Neural progenitor cell (in vitro differentiated cells): ENCODE measurements around the gene EIF4EBP3. TPM values are rescaled to one million over a fixed set of nuclear protein-coding genes. Genes with fewer than 3 reads are reported as not detected.

Source experiments
- DNase-seq: peaks from one replicate; pipeline ENCODE4 v3.0.0-alpha.2; 2016; ENCODE audit warnings: low spot score
- H2AFZ ChIP-seq: fragments of 200-600 bp; sonication (generic); replicated peaks from 2 replicates; pipeline ENCODE4 v1.6.1; 2016; ENCODE audit warnings: antibody characterized with exemption
- H3F3A ChIP-seq: fragments of 200-600 bp; sonication (generic); 2 replicates; pipeline ENCODE4 v1.6.1; 2016; ENCODE audit warnings: antibody characterized with exemption, low read depth
- H3K27ac ChIP-seq: fragments of 200-600 bp; sonication (generic); 2 replicates; pipeline ENCODE4 v1.5.1; 2016; ENCODE audit warnings: mild to moderate bottlenecking
- H3K27me3 ChIP-seq: fragments of 200-600 bp; sonication (generic); 2 replicates; pipeline ENCODE4 v1.6.1; 2016; ENCODE audit warnings: mild to moderate bottlenecking, moderate library complexity
- H3K36me3 ChIP-seq: fragments of 200-600 bp; sonication (generic); 2 replicates; pipeline ENCODE4 v1.5.1; 2016
- H3K4me1 ChIP-seq: fragments of 200-600 bp; sonication (generic); 2 replicates; pipeline ENCODE4 v1.6.1; 2016; ENCODE audit warnings: mixed run types
- H3K4me2 ChIP-seq: fragments of 200-600 bp; sonication (generic); 2 replicates; pipeline ENCODE4 v1.6.1; 2016
- H3K4me3 ChIP-seq: fragments of 200-600 bp; sonication (generic); 2 replicates; pipeline ENCODE4 v1.5.1; 2016
- H3K79me2 ChIP-seq: fragments of 200-600 bp; sonication (generic); 2 replicates; pipeline ENCODE4 v1.6.1; 2016; ENCODE audit warnings: low read depth
- H3K9ac ChIP-seq: fragments of 200-600 bp; sonication (generic); 2 replicates; pipeline ENCODE4 v1.6.1; 2016
- H3K9me3 ChIP-seq: fragments of 200-600 bp; sonication (generic); 2 replicates; pipeline ENCODE4 v1.5.1; 2016; ENCODE audit warnings: low read depth
- H4K20me1 ChIP-seq: fragments of 200-600 bp; sonication (generic); 2 replicates; pipeline ENCODE4 v1.6.1; 2016; ENCODE audit warnings: low read depth
- H3K27ac Mint-ChIP-seq: 3 replicates; pipeline ENCODE4 v1.8.0; 2021; ENCODE audit warnings: mixed read lengths
- H3K27me3 Mint-ChIP-seq: 2 replicates; pipeline ENCODE4 v1.8.0; 2022; ENCODE audit warnings: low read depth, mild to moderate bottlenecking, inconsistent platforms, moderate library complexity, mixed read lengths; ENCODE audit not compliant: insufficient read depth
- H3K36me3 Mint-ChIP-seq: 3 replicates; pipeline ENCODE4 v1.8.0; 2021; ENCODE audit warnings: mixed read lengths
- H3K4me1 Mint-ChIP-seq: 3 replicates; pipeline ENCODE4 v1.8.0; 2021; ENCODE audit warnings: mixed read lengths
- H3K4me3 Mint-ChIP-seq: 3 replicates; pipeline ENCODE4 v1.8.0; 2021; ENCODE audit warnings: mild to moderate bottlenecking, moderate library complexity, mixed read lengths
- H3K9me3 Mint-ChIP-seq: 3 replicates; pipeline ENCODE4 v1.8.0; 2020; ENCODE audit warnings: mixed read lengths
- EZH2 ChIP-seq: fragments of 200-600 bp; sonication (generic); IDR thresholded peaks from 2 replicates; pipeline ENCODE4 v1.6.1; 2017; ENCODE audit warnings: antibody characterized with exemption, mild to moderate bottlenecking, moderate library complexity
- EZH2phosphoT487 ChIP-seq: fragments of 200-600 bp; sonication (generic); IDR thresholded peaks from 2 replicates; pipeline ENCODE4 v1.6.1; 2017; ENCODE audit warnings: antibody characterized with exemption
- total RNA-seq: library from RNA; depleted of rRNA; stranded (reverse); fragments of >200 nt; gene quantifications from 2 replicates; pipeline ENCODE4 v1.2.3, GENCODE V29; 2015; ENCODE audit warnings: low replicate concordance
- TF ChIP-seq, protein P1 (sequence below): fragments of 200-600 bp; sonication (generic); IDR thresholded peaks from 2 replicates; pipeline ENCODE4 v1.5.1; 2017; ENCODE audit warnings: antibody characterized with exemption, mild to moderate bottlenecking

The EIF4EBP3 gene
- total RNA-seq, 1 donor from 2014 or later, result 1.1 TPM

DNA sequence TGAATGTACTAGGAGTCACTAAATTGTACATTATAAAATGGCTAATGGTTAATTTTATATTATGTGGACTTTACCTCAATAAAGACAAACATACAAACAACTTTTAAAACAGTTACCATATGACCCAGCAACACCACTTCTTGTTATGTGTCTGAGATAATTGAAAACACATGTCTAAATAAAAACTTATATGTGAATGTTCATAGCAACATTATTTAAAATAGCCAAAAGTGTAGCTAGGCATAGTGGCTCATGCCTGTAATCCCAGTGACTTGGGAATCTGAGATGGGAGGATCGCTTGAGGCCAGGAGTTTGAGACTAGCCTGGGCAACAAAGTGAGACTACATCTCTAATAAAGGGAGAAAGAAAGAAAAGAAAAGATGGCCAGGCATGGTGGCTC is 40.0 kb downstream of the EIF4EBP3 start:
- DNase-seq, result no peak
- no peaks in the 10 kb centered on the region for H3K4me1 Mint-ChIP-seq
- Histone ChIP-seq H3K27me3 (no peaks in the 10 kb centered on the region), H3F3A (no peaks in the 10 kb centered on the region), H3K27ac (no peak overlapping the region), H3K9me3 (no peaks in the 10 kb centered on the region), H2AFZ (no peak overlapping the region), H3K36me3 (no peaks in the 10 kb centered on the region), H3K4me3 (no peak overlapping the region), H3K79me2 (no peaks in the 10 kb centered on the region), H3K4me2 (no peak overlapping the region), H4K20me1 (no peaks in the 10 kb centered on the region), H3K9ac (no peak overlapping the region), H3K4me1 (no peaks in the 10 kb centered on the region)
- H3K36me3 Mint-ChIP-seq, result no peaks in the 10 kb centered on the region
- no peak overlapping the region for H3K4me3 Mint-ChIP-seq
- peaks cover 3% of the 10 kb centered on the region for H3K9me3 Mint-ChIP-seq
- peaks cover 4% of the 10 kb centered on the region for H3K27me3 Mint-ChIP-seq
- H3K27ac Mint-ChIP-seq, result no peak overlapping the region
- TF ChIP-seq, protein P1, sequence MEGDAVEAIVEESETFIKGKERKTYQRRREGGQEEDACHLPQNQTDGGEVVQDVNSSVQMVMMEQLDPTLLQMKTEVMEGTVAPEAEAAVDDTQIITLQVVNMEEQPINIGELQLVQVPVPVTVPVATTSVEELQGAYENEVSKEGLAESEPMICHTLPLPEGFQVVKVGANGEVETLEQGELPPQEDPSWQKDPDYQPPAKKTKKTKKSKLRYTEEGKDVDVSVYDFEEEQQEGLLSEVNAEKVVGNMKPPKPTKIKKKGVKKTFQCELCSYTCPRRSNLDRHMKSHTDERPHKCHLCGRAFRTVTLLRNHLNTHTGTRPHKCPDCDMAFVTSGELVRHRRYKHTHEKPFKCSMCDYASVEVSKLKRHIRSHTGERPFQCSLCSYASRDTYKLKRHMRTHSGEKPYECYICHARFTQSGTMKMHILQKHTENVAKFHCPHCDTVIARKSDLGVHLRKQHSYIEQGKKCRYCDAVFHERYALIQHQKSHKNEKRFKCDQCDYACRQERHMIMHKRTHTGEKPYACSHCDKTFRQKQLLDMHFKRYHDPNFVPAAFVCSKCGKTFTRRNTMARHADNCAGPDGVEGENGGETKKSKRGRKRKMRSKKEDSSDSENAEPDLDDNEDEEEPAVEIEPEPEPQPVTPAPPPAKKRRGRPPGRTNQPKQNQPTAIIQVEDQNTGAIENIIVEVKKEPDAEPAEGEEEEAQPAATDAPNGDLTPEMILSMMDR, result no peak
- TF ChIP-seq EZH2phosphoT487, result no peak
- no peak for TF ChIP-seq EZH2

DNA sequence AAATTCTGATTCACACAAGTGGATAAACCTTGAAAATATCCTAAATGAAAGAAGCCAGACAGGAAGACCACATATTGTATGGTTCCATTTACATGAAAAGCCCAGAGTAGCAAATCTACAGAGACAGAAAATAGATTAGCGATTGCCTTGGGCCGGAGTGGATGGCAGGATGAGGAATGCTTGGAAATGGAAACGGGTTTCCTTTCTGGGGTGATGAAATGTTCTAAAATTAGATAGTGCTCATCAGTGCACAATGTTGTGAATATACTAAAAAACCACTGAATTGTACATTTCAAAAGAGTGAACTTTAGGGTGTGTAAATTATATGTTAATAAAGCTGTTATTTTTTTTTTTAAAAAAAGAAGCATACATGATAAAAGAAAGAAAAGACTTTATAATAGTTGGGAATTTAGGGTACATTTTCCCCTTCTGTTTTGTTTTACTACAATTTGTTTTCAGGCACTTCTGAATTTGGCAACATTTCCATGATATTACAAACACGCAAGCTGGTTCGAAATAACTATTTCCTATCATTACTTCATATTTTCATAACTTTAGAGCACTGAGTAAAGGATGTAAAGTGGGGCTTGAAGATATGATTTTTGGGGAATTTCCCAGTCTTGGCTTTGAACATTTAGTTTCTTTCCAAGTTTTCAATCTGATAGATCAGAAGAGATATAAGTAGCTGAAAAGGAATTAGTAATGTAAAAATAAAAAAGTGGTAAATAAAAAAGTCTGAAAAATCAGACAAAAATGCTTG is 41.0 kb downstream of the EIF4EBP3 start:
- no peaks in the 10 kb centered on the region for H3K36me3 ChIP-seq
- no peak overlapping the region for H3K9ac ChIP-seq
- no peaks in the 10 kb centered on the region for H3K4me1 Mint-ChIP-seq

DNA sequence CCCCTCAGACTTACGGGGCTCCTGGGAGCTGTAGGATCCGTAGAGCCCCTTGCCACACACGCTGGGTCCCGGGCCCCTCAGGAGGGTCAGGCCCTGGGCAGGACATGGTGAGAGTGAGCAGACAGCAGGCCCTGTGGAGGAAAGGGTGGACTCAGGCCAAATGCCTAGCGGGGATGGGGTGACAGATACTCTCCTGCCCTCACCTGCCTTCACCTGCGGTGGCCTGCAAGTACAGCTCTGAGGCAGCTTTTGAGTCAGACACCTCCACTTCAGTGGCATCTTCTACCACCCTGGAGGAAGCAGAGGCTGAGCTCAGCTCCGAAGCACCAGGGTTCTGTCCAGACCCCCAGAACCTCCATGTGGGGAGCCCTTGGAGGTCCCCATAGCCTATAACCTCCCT is 43.4 kb downstream of the EIF4EBP3 start:
- H3K4me3 Mint-ChIP-seq, result no peak overlapping the region
- H3K4me1 ChIP-seq, result no peaks in the 10 kb centered on the region
- no peaks in the 10 kb centered on the region for H3K36me3 ChIP-seq
- H3K27me3 ChIP-seq, result no peaks in the 10 kb centered on the region
- no peak overlapping the region for H2AFZ ChIP-seq
- TF ChIP-seq, protein P1, result no peak
- TF ChIP-seq EZH2phosphoT487, result no peak
- no peak for TF ChIP-seq EZH2
- no peak overlapping the region for H3K4me2 ChIP-seq
- no peak overlapping the region for H3K4me3 ChIP-seq
- no peak overlapping the region for H3K27ac ChIP-seq
- H3K79me2 ChIP-seq, result no peaks in the 10 kb centered on the region
- H3K27ac Mint-ChIP-seq, result no peak overlapping the region
- H3K27me3 Mint-ChIP-seq, result peaks cover 4% of the 10 kb centered on the region
- no peaks in the 10 kb centered on the region for H3K4me1 Mint-ChIP-seq
- H3K36me3 Mint-ChIP-seq, result no peaks in the 10 kb centered on the region
- H3K9me3 Mint-ChIP-seq, result no peaks in the 10 kb centered on the region
- no peak for DNase-seq
- no peak overlapping the region for H3K9ac ChIP-seq
- no peaks in the 10 kb centered on the region for H3F3A ChIP-seq
- H3K9me3 ChIP-seq, result no peaks in the 10 kb centered on the region
- no peaks in the 10 kb centered on the region for H4K20me1 ChIP-seq

More for the DNA sequence above, 41.0 kb downstream of the EIF4EBP3 start:
- no peaks in the 10 kb centered on the region for H3K9me3 ChIP-seq
- H4K20me1 ChIP-seq, result no peaks in the 10 kb centered on the region
- H3K4me2 ChIP-seq, result no peak overlapping the region
- Mint-ChIP-seq H3K4me3 (no peak overlapping the region), H3K9me3 (peaks cover under 1% of the 10 kb centered on the region), H3K27ac (no peak overlapping the region), H3K27me3 (peaks cover 4% of the 10 kb centered on the region), H3K36me3 (no peaks in the 10 kb centered on the region)
- no peak overlapping the region for H3K27ac ChIP-seq
- TF ChIP-seq EZH2phosphoT487 (no peak), EZH2 (no peak)
- TF ChIP-seq, protein P1, result no peak
- no peak overlapping the region for H3K4me3 ChIP-seq
- H3K27me3 ChIP-seq, result no peaks in the 10 kb centered on the region
- no peaks in the 10 kb centered on the region for H3K79me2 ChIP-seq
- no peak overlapping the region for H2AFZ ChIP-seq
- no peaks in the 10 kb centered on the region for H3K4me1 ChIP-seq
- DNase-seq, result no peak
- no peaks in the 10 kb centered on the region for H3F3A ChIP-seq
